Iris pigment epithelial cell (primary cell): Measurements from ENCODE around the gene ZMYND19.
"Not testable (repeated sequence)": the region's sequence is repeated elsewhere in the genome, so short reads cannot be mapped to it uniquely, and the experiment has no call there.

Experiments used
- DNase-seq: peaks from one replicate; pipeline ENCODE4 v3.0.0-alpha.2; 2011; ENCODE audit warnings: low read depth

Gene ZMYND19

GRCh38 chr9:137588891-137589290 is 1.4 kb downstream of the ZMYND19 start:
- no peak for DNase-seq

GRCh38 chr9:137588311-137588710 is 2.0 kb downstream of the ZMYND19 start:
- no peak for DNase-seq

DNA sequence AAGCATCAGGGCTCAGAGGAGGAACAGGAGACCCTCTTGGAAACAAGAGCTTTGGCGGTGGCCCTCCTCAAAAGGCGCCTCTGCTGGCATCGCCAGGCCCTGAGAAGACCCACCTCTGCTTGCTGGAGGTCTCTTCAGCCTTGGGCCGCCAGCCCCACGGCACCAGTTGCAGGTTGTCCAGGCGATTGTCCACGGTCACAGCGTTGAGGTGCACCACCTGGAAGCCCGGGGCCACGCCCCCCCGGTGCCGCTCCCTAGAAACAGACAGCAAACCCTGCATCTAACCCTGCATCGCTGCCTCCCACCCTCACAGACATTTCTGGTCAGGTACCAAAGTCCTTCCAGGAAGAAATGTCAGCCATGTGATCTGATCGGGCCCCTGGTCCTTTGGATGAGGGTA is 3.5 kb downstream of the ZMYND19 start:
- no peak for DNase-seq

DNA sequence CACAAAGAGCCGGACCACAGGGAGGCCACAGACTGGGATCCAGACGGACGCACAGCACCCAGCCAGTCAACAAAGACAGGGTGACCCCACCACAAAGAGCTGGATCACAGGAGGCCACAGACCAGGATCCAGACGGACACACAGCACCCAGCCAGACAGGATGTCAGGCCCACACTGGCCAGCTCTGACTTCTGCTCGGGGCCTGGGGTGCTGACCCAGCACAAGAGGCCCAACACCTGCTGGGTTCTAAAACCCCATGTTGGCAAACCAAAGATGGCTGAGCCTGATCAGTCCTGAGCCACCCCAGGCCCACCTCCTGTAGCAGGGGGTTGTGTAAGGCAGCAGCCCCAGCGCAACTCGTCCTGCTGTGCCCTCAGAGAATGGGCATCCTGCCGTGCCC is 6.4 kb downstream of the ZMYND19 start:
- DNase-seq = no peak

- no peak for DNase-seq
Measured at GRCh38 chr9:137583347-137583746, 7.0 kb downstream of the ZMYND19 start.

DNA sequence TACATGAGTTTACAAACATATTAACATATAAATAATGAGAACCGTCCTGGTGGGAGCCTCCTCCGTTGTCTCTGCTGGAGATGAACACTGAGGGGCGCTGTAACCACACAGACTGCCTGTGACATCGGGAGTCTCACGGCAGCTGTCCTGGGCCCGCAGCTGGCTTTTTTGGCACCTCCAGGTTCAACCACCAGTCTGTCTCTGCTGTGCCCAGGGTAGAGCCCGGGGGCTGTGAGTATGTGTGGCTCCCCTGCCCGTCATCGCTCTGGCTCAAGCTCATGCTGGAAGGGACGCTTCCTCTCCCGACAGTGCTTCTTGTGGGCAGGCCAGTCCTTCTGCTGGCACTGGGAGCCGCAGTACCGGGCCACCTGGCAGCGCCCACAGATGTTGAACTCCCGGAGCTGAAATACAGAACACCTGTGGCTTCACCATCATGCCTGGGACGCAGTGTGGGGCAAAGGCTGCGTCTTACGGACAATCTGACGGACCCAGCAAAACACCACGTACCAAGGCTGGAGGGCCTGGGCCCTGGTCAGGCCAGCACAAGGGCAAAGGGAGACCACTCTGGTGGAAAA is 7.9 kb downstream of the ZMYND19 start:
- DNase-seq = no peak

DNA sequence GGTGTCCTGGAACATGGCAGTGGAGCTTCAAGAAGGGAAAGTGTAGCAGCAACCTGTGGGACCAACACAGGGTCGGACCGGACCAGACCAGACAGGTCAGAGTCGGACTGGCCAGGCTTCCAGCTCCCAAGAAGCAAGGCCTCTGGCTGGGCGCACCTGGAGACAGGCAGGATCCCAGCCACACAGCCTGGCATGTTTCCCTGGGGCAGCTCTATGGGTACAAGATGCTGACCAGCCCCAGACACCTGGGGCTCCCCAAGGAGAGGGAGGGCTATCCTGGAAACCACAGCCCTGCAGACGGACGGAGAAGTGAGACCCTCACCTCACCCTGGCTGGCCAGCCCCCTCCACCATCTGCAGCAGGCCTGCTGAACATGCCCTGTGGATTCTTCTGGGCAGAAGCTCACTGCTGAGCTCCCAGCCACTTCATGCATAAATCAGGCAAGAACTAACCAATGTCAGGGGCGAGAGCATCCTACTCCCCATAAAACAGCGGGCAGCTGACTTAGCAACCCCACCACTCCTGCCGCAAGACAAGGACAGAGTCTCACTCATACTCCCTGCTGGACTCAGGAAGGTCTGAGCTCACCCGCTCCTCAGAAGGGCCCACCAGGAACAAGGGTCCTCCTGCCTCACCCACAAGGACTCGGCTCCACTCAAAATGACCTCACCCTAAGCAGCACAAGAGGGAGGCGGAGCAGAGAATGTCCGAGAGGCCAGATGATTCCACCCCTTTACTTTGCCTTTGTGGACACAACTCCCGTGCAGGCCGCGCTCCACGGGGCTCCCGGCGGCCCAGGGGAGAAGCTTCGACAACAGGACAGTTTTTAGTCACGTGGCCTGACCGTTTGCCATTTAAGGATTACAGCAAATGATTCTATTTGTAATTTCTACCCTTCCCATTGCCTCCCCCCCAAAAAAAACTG is 8.7 kb downstream of the ZMYND19 start:
- no peak for DNase-seq

- DNase-seq = no peak
Measured at GRCh38 chr9:137580954-137581322, 9.4 kb downstream of the ZMYND19 start.

DNA sequence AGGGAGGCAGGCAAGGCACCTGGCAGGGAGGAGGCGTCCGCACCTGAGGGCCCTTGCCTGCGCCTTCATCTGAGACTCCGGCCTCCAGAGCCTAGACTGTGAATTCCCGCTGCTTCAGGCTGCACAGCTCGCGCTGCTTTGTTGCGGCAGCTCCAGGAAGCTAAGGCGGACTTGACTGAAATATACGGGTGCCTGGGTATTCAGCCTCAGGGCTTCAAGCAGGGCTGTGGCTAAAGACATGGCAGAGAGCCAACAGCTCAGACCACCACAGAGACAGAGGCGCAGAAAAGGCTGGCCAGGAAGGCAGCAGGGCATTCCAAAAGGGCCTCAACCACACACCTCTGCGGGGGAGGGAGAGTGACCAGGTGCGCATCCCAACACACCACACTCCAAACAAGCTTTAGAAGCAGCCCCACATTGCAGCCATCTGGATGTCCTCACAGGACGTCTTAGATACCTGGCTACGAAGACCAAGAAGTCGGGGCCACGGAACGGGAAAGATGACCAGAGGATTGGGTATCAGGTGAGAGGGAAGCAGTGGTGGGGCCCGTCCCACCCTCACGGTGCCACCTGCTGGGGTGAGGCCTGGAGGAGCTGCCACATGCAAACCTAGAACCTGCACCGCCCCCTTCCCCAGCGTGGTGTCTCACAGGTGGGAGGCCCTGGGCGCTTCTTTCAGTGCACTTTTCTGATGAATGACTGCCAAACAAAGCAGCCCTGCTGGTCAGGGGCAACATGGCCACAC is 9.9 kb downstream of the ZMYND19 start:
- DNase-seq = no peak

GRCh38 chr9:137579259-137579604 is 11.1 kb downstream of the ZMYND19 start:
- no peak for DNase-seq

DNA sequence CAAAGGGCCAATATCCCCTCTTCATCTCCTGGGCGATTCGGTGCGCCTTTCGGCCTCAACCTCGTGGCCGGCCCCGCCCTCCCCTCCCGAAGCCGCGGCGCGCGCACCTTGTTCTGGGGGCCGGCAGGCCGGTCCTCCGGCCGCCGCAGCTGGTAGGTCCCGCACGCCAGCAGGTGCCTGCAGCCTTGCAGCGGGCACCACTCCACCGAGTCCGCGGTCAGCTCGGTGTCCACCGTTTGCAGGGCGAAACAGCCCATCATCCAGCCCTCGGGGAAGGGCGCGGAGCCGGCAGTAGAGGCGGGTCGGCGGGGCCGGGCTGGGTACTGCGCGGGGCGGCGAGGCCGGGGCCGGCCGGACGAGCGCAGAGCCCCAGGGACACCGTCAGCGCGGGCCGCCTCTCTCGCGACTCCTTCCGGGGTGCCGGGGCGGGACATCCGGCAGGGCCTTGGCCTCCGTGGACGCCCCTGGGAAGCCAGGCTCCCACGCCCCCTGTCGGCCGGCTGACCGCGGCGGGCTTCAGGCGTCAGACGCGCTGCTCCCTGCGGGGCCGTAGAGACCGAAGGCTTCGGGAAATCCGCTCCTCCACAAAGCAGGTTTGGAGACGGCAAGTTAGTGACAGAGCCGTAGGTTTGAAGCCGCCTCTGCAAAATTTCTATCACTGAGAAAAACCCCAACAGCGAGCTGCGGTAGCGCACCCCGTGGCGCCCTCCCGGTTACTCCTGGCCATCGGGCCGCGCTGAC is 11.6 kb downstream of the ZMYND19 start, which contains the start of gene DPH7:
DPH7 (minus strand) TSS at position 408 of the 741 bp plus-strand sequence; CDS start at position 260, 148 bp downstream.
- peak; percentile 91 for DNase-seq

- DNase-seq = no peak
Measured at GRCh38 chr9:137575716-137576411, 14.4 kb downstream of the ZMYND19 start.

GRCh38 chr9:137575364-137575715 is 15.0 kb downstream of the ZMYND19 start:
- peak; percentile 29 for DNase-seq

GRCh38 chr9:137574192-137574591 is 16.1 kb downstream of the ZMYND19 start:
- no peak for DNase-seq

DNA sequence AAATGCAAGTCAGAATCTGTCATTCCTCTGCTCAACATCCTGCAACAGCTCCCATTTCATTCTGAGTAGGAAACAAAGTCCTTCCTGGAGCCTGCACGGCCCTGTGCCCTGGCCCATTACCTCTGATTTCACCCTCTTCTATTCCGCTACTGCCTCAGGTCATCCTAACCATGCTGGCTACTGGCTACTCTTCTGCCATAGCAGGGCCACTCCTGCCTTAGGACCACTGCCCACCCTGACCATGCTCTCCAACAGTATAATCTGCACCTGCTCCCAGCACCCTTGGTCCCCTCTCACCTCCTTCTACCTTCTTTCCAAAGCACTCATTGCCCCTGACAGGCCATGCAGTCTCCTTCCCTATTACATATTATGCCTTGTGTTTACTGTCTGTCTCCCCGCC is 19.7 kb downstream of the ZMYND19 start:
- DNase-seq = no peak

DNA sequence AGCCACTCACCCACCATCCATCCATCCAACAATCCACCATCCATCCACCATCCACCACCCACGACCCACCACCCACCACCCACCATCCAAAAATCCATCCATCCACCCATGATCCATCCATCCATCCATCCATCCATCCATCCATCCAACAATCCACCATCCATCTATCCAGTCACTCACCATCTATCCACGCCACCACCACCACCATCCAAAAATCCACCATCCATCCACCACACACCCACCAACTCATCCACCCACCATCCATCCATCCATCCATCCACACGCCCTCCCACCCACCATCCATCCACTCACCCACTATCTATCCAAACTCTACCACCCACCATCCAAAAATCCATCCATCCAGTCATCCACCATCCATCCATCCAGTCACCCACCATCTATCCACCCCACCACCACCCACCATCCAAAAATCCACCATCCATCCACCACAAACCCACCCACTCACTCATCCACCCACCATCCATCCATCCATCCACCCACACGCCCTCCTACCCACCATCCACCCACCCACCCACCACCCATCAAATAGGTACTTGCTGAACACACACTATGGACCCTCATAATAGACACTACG is 20.6 kb downstream of the ZMYND19 start:
- no peak for DNase-seq

GRCh38 chr9:137568445-137568844 is 21.9 kb downstream of the ZMYND19 start:
- DNase-seq = not testable (repeated sequence)

DNA sequence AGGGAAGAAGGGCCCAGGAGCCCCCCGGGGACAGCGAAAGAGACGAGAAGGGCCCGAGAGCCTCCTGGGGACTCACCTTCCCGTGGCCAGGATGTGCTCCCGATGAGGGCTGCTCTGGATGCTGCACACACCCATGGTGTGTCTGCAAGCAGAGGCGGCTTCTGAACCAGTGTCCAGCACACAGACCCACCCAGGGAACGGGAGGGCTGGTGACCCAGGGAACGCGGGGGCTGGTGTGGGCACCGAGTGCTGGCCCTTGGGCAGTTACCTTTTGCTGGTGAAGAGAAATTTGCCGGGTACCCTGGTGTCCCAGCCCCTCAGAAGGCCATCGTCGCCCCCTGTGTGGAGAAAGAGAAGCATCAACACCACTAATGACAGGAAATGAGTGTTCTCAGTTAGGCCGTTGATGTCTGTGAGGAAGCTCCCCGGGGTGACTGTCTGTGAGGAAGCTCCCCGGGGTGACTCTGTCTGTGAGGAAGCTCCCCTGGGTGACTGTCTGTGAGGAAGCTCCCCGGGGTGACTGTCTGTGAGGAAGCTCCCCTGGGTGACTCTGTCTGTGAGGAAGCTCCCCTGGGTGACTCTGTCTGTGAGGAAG is 25.4 kb downstream of the ZMYND19 start:
- no peak for DNase-seq

DNA sequence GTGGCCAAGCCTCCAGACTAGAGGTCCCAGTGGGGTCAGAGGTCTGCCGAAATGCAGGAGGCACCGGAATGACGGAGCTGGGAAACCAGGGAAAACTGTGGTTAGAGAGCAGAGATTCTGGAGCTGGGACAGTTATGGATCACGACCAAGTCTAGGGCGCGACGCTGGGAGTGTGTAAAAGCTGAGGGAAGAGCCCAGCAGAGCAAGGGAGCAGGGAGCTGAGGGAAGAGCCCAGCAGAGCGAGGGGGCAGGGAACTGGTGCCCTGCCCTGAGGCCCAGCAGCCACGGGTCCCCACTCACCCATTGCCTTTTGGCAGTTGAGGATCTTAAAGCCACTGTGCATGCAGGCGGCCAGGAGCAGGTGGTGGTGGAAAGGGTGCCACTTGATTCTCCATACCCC is 26.2 kb downstream of the ZMYND19 start:
- DNase-seq = no peak

- no peak for DNase-seq
Measured at GRCh38 chr9:137558127-137558526, 32.2 kb downstream of the ZMYND19 start.
